ENCODE data around the gene CCDC201. TPM values are rescaled to one million over a fixed set of nuclear protein-coding genes. Genes with fewer than 3 reads are reported as not detected.

CCDC201 gene
- total and polyA plus RNA-seq, 9 donors: 0.15 TPM; not detected in 8

- Histone ChIP-seq H3K27ac (no peak overlapping the region), H3K9me3 (no peaks in the 10 kb centered on the region), H3K4me1 (ENCODE audit: insufficient read depth) (no peaks in the 10 kb centered on the region), H3K36me3 (no peaks in the 10 kb centered on the region), H3K4me3 (no peak overlapping the region), H3K27me3 (no peaks in the 10 kb centered on the region)
- WGBS, 3 donors: 76 to 85% (median 83%) methylated on average over 4 of the region's 4 CpGs
- intact Hi-C loops (cut with DNase I): no loop called here
- TF ChIP-seq POLR2A (IDR thresholded peaks at IDR 0.05) (no peak), CTCF (IDR thresholded peaks at IDR 0.05) (no peak)
- no peak for DNase-seq
Observed at GRCh38 chr7:45893996-45894664, 21.2 kb upstream of the CCDC201 start.

GRCh38 chr7:45893374-45893995 is 20.6 kb upstream of the CCDC201 start:
- Histone ChIP-seq H3K4me3 (no peak overlapping the region), H3K27me3 (no peaks in the 10 kb centered on the region), H3K4me1 (ENCODE audit: insufficient read depth) (peaks cover 3% of the 10 kb centered on the region), H3K27ac (no peak overlapping the region), H3K9me3 (no peaks in the 10 kb centered on the region), H3K36me3 (no peaks in the 10 kb centered on the region)
- TF ChIP-seq EP300 (IDR thresholded peaks at IDR 0.05): no peak
- TF ChIP-seq POLR2A (IDR thresholded peaks at IDR 0.05): no peak
- no peak for TF ChIP-seq CTCF (IDR thresholded peaks at IDR 0.05)
- DNase-seq: no peak
- WGBS, 3 donors: 81 to 90% (median 85%) methylated on average over 5 of the region's 5 CpGs
- intact Hi-C loops (cut with DNase I): no loop called here

- no peaks in the 10 kb centered on the region for H3K9me3 ChIP-seq
Observed at GRCh38 chr7:45892407-45893035, 19.6 kb upstream of the CCDC201 start.

More at GRCh38 chr7:45892407-45893035, 19.6 kb upstream of the CCDC201 start:
- Histone ChIP-seq H3K27ac (no peak overlapping the region), H3K4me1 (ENCODE audit: insufficient read depth) (peaks cover 3% of the 10 kb centered on the region), H3K4me3 (no peak overlapping the region), H3K36me3 (no peaks in the 10 kb centered on the region), H3K27me3 (no peaks in the 10 kb centered on the region)
- no peak for DNase-seq
- intact Hi-C loops (cut with DNase I): no loop called here
- TF ChIP-seq CTCF (IDR thresholded peaks at IDR 0.05) (no peak), POLR2A (IDR thresholded peaks at IDR 0.05) (no peak), EP300 (IDR thresholded peaks at IDR 0.05) (no peak)
- 73 to 85% (median 79%) methylated on average over 6 of the region's 6 CpGs for WGBS, 3 donors
